Astrocyte (in vitro differentiated cells and primary cell): ENCODE results near the gene DHCR7.

Experiments
- EZH2 ChIP-seq: IDR thresholded peaks from 2 replicates; pipeline ENCODE4 v1.6.1; 2012; ENCODE audit warnings: mild to moderate bottlenecking, low read length, inconsistent platforms; ENCODE audit not compliant: insufficient read depth
- TF ChIP-seq, protein P1 (sequence below): IDR thresholded peaks from 2 replicates; pipeline ENCODE4 v1.5.1; 2011; ENCODE audit warnings: low read depth, mild to moderate bottlenecking, inconsistent platforms, low read length, moderate library complexity; ENCODE audit not compliant: insufficient read depth

- TF ChIP-seq, protein P1, sequence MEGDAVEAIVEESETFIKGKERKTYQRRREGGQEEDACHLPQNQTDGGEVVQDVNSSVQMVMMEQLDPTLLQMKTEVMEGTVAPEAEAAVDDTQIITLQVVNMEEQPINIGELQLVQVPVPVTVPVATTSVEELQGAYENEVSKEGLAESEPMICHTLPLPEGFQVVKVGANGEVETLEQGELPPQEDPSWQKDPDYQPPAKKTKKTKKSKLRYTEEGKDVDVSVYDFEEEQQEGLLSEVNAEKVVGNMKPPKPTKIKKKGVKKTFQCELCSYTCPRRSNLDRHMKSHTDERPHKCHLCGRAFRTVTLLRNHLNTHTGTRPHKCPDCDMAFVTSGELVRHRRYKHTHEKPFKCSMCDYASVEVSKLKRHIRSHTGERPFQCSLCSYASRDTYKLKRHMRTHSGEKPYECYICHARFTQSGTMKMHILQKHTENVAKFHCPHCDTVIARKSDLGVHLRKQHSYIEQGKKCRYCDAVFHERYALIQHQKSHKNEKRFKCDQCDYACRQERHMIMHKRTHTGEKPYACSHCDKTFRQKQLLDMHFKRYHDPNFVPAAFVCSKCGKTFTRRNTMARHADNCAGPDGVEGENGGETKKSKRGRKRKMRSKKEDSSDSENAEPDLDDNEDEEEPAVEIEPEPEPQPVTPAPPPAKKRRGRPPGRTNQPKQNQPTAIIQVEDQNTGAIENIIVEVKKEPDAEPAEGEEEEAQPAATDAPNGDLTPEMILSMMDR = no peak
- TF ChIP-seq EZH2 = no peak
These were observed 14.3 kb downstream of the DHCR7 start for GRCh38 chr11:71433648-71434450.
